Liver (tissue), 3 donors: Measurements from ENCODE around the gene CFAP57.

Experiments used
- CTCF ChIP-seq: fragments of 150-350 bp; IDR thresholded peaks from 2 replicates; pipeline ENCODE4 v1.5.1; 2017; ENCODE audit warnings: improper control_type of control experiment, low read depth, low read length; ENCODE audit not compliant: missing input control
- EGR1 ChIP-seq, 2 donors: IDR thresholded peaks; 2 replicates each; pipeline ENCODE4 v1.6.1; 2016 to 2018; ENCODE audit warnings: antibody characterized with exemption in 2 of 2, low read depth in 2 of 2
- HNF4A ChIP-seq, 2 donors: conservative IDR thresholded peaks; 2 replicates each; pipeline ENCODE4 v1.6.1; 2016; ENCODE audit warnings: antibody characterized with exemption in 2 of 2, mild to moderate bottlenecking in 2 of 2
- HNF4G ChIP-seq: IDR thresholded peaks from 2 replicates; pipeline ENCODE4 v1.6.1; 2016; ENCODE audit warnings: antibody characterized with exemption
- MAX ChIP-seq: IDR thresholded peaks from 2 replicates; pipeline ENCODE4 v1.6.1; 2016; ENCODE audit warnings: antibody characterized with exemption
- NR2F2 ChIP-seq: IDR thresholded peaks from 2 replicates; pipeline ENCODE4 v1.6.1; 2016; ENCODE audit warnings: antibody characterized with exemption
- RAD21 ChIP-seq, 2 donors: IDR thresholded peaks; 2 replicates each; pipeline ENCODE4 v1.6.1; 2016; ENCODE audit warnings: antibody characterized with exemption in 2 of 2, mild to moderate bottlenecking in 2 of 2
- REST ChIP-seq: IDR thresholded peaks from 2 replicates; pipeline ENCODE4 v1.6.1; 2016; ENCODE audit warnings: antibody characterized with exemption, mild to moderate bottlenecking
- RXRA ChIP-seq, 2 donors: IDR thresholded peaks; 2 replicates each; pipeline ENCODE4 v1.6.1; 2017 to 2018; ENCODE audit warnings: antibody characterized with exemption in 2 of 2, mild to moderate bottlenecking in 1 of 2
- SP1 ChIP-seq: IDR thresholded peaks from 2 replicates; pipeline ENCODE4 v1.6.1; 2018; ENCODE audit warnings: antibody characterized with exemption, mild to moderate bottlenecking
- TAF1 ChIP-seq: conservative IDR thresholded peaks from 2 replicates; pipeline ENCODE4 v1.6.1; 2016; ENCODE audit warnings: antibody characterized with exemption, mild to moderate bottlenecking
- YY1 ChIP-seq: IDR thresholded peaks from 2 replicates; pipeline ENCODE4 v1.6.1; 2016; ENCODE audit warnings: antibody characterized with exemption, mild to moderate bottlenecking
- ZBTB33 ChIP-seq: IDR thresholded peaks from 2 replicates; pipeline ENCODE4 v1.6.1; 2016; ENCODE audit warnings: antibody characterized with exemption
- TF ChIP-seq, protein P1 (sequence below): IDR thresholded peaks from 2 replicates; pipeline ENCODE4 v1.6.1; 2016; ENCODE audit warnings: antibody characterized with exemption
- donor health status: healthy.
- donor health status: healthy.

DNA sequence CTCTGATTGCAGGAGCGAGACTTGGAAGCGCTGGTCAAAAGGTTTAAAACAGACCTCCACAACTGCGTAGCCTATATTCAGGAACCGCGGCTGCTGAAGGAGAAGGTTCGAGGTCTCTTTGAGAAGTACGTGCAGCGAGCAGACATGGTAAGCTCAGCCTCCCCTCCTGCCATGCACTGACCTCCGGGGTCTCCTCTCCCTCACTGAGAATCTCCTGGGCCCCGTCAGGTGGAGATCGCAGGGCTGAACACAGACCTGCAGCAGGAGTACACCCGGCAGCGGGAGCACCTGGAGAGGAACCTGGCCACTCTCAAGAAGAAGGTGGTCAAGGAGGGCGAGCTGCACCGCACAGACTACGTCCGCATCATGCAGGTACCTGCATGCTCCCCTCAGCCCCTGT is 62.1 kb downstream of the CFAP57 start:
- TF ChIP-seq CTCF (no peak), HNF4G (no peak), MAX (no peak), RAD21 (IDR thresholded peaks at IDR 0.05) (no peak), NR2F2 (no peak), RXRA (IDR thresholded peaks at IDR 0.05) (no peak), REST (no peak), SP1 (no peak), EGR1 (IDR thresholded peaks at IDR 0.05; ENCODE audit: low read depth in 2 of 2) (no peak), ZBTB33 (no peak), YY1 (no peak), TAF1 (no peak), HNF4A (conservative IDR thresholded peaks at IDR 0.05) (no peak)
- TF ChIP-seq, protein P1, sequence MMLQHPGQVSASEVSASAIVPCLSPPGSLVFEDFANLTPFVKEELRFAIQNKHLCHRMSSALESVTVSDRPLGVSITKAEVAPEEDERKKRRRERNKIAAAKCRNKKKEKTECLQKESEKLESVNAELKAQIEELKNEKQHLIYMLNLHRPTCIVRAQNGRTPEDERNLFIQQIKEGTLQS = no peak
